HepG2 (cell line): ENCODE results near the gene NR1I2. TPM values are rescaled to one million over a fixed set of nuclear protein-coding genes. Genes with fewer than 3 reads are reported as not detected.
A peak's percentile ranks its signal among the peaks of the same experiment; 100 is the strongest.

Experiments used
- BRCA1 ChIP-seq: sonication (generic); formaldehyde crosslinking; IDR thresholded peaks from 2 replicates; pipeline ENCODE4 v1.4.0; 2020; ENCODE audit warnings: missing genetic modification reagents
- DDIT3 ChIP-seq: sonication (generic); formaldehyde crosslinking; IDR thresholded peaks from 2 replicates; pipeline ENCODE4 v1.4.0; 2020; ENCODE audit warnings: mild to moderate bottlenecking, missing genetic modification reagents
- FOSL1 ChIP-seq: sonication (generic); formaldehyde crosslinking; IDR thresholded peaks from 2 replicates; pipeline ENCODE4 v1.9.0; 2021; ENCODE audit warnings: missing genetic modification reagents, borderline replicate concordance
- HNF4G ChIP-seq, 2 experiments: sonication (generic) in 1 of 2; formaldehyde crosslinking in 1 of 2; IDR thresholded peaks; 2 replicates each; pipeline versions ENCODE4 v1.4.0 to v1.6.1; 2011 to 2020; ENCODE audit warnings: borderline replicate concordance in 2 of 2, low read depth in 2 of 2, mild to moderate bottlenecking in 2 of 2, low read length in 1 of 2, missing genetic modification reagents in 1 of 2, moderate library complexity in 1 of 2
- KIAA2018 ChIP-seq: sonication (generic); formaldehyde crosslinking; IDR thresholded peaks from 2 replicates; pipeline ENCODE4 v1.5.0; 2020; ENCODE audit warnings: mild to moderate bottlenecking, missing genetic modification reagents, borderline replicate concordance
- KLF16 ChIP-seq, 2 experiments: sonication (generic) in 1 of 2; formaldehyde crosslinking in 1 of 2; IDR thresholded peaks; 2 replicates each; pipeline versions ENCODE4 v1.6.1 to v1.8.0; 2016 to 2023; ENCODE audit warnings: missing genetic modification reagents in 2 of 2, missing compliant biosample characterization in 1 of 2
- MIER3 ChIP-seq: IDR thresholded peaks from 2 replicates; pipeline ENCODE4 v1.6.1; 2016; ENCODE audit warnings: missing compliant biosample characterization, borderline replicate concordance
- MTA3 ChIP-seq: sonication (generic); formaldehyde crosslinking; IDR thresholded peaks from 2 replicates; pipeline ENCODE4 v1.4.0; 2020; ENCODE audit warnings: missing genetic modification reagents
- MTF1 ChIP-seq: sonication (generic); formaldehyde crosslinking; IDR thresholded peaks from 2 replicates; pipeline ENCODE4 v1.5.0; 2020; ENCODE audit warnings: missing genetic modification reagents
- NR2F6 ChIP-seq, 2 experiments: IDR thresholded peaks; 2 replicates each; pipeline ENCODE4 v1.6.1; 2016; ENCODE audit warnings: antibody characterized with exemption in 1 of 2, mild to moderate bottlenecking in 1 of 2
- ONECUT2 ChIP-seq: sonication (generic); formaldehyde crosslinking; IDR thresholded peaks from 2 replicates; pipeline ENCODE4 v1.4.0; 2020; ENCODE audit warnings: missing genetic modification reagents
- RBM22 ChIP-seq: fragments of 200-400 bp; formaldehyde crosslinking; optimal IDR thresholded peaks from 2 replicates; pipeline ENCODE3; 2017; ENCODE audit warnings: mild to moderate bottlenecking, low read length, moderate library complexity
- SALL2 ChIP-seq: sonication (generic); formaldehyde crosslinking; IDR thresholded peaks from 2 replicates; pipeline ENCODE4 v1.8.1; 2023; ENCODE audit warnings: mild to moderate bottlenecking, missing genetic modification reagents, inconsistent platforms
- SIN3A ChIP-seq: IDR thresholded peaks from 2 replicates; pipeline ENCODE4 v1.6.1; 2011; ENCODE audit warnings: low read depth, mild to moderate bottlenecking, control low read depth, low read length, borderline replicate concordance
- SNAPC2 ChIP-seq: sonication (generic); formaldehyde crosslinking; IDR thresholded peaks from 2 replicates; pipeline ENCODE4 v1.8.1; 2022; ENCODE audit warnings: mild to moderate bottlenecking, missing genetic modification reagents
- ZNF10 ChIP-seq: sonication (generic); formaldehyde crosslinking; IDR thresholded peaks from 2 replicates; pipeline ENCODE4 v1.4.0; 2020; ENCODE audit warnings: mild to moderate bottlenecking, low read depth, missing genetic modification reagents, borderline replicate concordance
- ZNF317 ChIP-seq: sonication (generic); formaldehyde crosslinking; IDR thresholded peaks from 2 replicates; pipeline ENCODE4 v1.5.0; 2020; ENCODE audit warnings: mild to moderate bottlenecking, missing genetic modification reagents
- ZSCAN20 ChIP-seq: sonication (generic); formaldehyde crosslinking; IDR thresholded peaks from 2 replicates; pipeline ENCODE4 v1.4.0; 2020; ENCODE audit warnings: missing genetic modification reagents, mild to moderate bottlenecking, borderline replicate concordance
- ZUFSP ChIP-seq: sonication (generic); formaldehyde crosslinking; IDR thresholded peaks from 2 replicates; pipeline ENCODE4 v1.9.0; 2021; ENCODE audit warnings: missing genetic modification reagents, mild to moderate bottlenecking, borderline replicate concordance
- polyA plus RNA-seq, 8 experiments: library from polyadenylated mRNA; depleted of rRNA in 3 of 8; stranded (reverse) in 7 of 8; unstranded in 1 of 8; fragments of >200 nt; fragmentation: Illumina TruSeq in 4 of 8; extraction: Trizol in 4 of 8; gene quantifications; 2 replicates each; pipeline versions ENCODE4 v1.2.1 to v1.2.3, GENCODE V29; 2011 to 2016; ENCODE audit warnings: low read depth in 4 of 8, missing spikeins in 1 of 8, mixed read lengths in 1 of 8; ENCODE audit not compliant: insufficient read depth in 1 of 8
- total RNA-seq, 5 experiments: library from RNA; depleted of rRNA; stranded (reverse); fragments of >200 nt; fragmentation: Illumina TruSeq; extraction: Trizol; gene quantifications; 2 replicates each; pipeline ENCODE4 v1.2.3, GENCODE V29; 2016; ENCODE audit warnings: low read depth in 1 of 5

Gene NR1I2
- total and polyA plus RNA-seq, 2 of the 13 experiments (the other 11 are each of a cell fraction or from before 2014, with no cell fraction given), result 8.8 to 13.4 TPM

GRCh38 chr3:119794971-119795612 is 13.2 kb downstream of the NR1I2 start (continued):
- TF ChIP-seq ZSCAN20 (CRISPR knock-in tag), result 0 out of 2 replicates have a peak, but pooled peaks have one; percentile 56
- TF ChIP-seq SALL2, result 0 out of 2 replicates have a peak, but pooled peaks have one; percentile 37
- peak; percentile 97 for TF ChIP-seq HNF4G (IDR thresholded peaks at IDR 0.05; ENCODE audit: borderline replicate concordance, low read depth, low read length)
- TF ChIP-seq HNF4G (CRISPR knock-in tag; IDR thresholded peaks at IDR 0.05; ENCODE audit: borderline replicate concordance, low read depth), result peak; percentile 88
- TF ChIP-seq DDIT3 (CRISPR knock-in tag), result no peak
- no peak for TF ChIP-seq BRCA1
- peak; percentile 37; the same call in 1 of the 2 replicates for TF ChIP-seq ONECUT2 (CRISPR knock-in tag)
- no peak for TF ChIP-seq MTA3 (CRISPR knock-in tag)
- no peak for TF ChIP-seq ZUFSP (CRISPR knock-in tag)
- no peak for TF ChIP-seq SNAPC2 (CRISPR knock-in tag)
- peak; percentile 77 for TF ChIP-seq NR2F6 (IDR thresholded peaks at IDR 0.05)
- TF ChIP-seq NR2F6 (CRISPR knock-in tag; IDR thresholded peaks at IDR 0.05), result peak; percentile 81
- TF ChIP-seq ZNF317 (CRISPR knock-in tag), result no peak
- no peak for TF ChIP-seq MTF1 (CRISPR knock-in tag)
- TF ChIP-seq MIER3, result peak; percentile 80; the same call in 1 of the 2 replicates
- TF ChIP-seq KIAA2018, result no peak
- peak in 1 of 2 experiments; percentile 30; a peak in 1 of 4 replicates for TF ChIP-seq KLF16 (CRISPR knock-in tag; IDR thresholded peaks at IDR 0.05)
- no peak for TF ChIP-seq ZNF10
- peak; percentile 96 for TF ChIP-seq FOSL1 (CRISPR knock-in tag)
- TF ChIP-seq SIN3A, result no peak
- TF ChIP-seq RBM22, result no peak
